ENCODE data around the gene SGMS1.
"Not testable (repeated sequence)": the region's sequence is repeated elsewhere in the genome, so short reads cannot be mapped to it uniquely, and the experiment has no call there.

The SGMS1 gene

DNA sequence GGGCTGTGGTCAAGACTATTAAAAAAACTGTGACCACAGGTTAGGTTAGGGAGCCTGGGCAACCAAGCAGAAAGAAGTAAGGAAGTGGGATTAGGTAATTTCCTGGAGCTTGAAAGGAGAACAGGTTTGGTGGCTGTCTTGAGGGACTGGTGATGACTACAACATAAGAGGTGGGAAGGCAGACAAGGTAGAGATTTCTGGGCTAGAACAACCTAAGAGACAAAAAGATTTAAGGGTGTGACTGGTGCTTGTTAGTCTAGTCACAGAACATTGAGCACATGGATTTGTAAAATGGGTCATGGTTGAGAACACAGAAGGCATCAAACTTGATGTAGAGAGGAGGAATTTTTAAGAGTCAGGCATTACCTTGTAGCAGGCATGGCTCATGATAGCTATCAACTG is 248.7 kb downstream of the SGMS1 start:
- TF ChIP-seq, protein P1, sequence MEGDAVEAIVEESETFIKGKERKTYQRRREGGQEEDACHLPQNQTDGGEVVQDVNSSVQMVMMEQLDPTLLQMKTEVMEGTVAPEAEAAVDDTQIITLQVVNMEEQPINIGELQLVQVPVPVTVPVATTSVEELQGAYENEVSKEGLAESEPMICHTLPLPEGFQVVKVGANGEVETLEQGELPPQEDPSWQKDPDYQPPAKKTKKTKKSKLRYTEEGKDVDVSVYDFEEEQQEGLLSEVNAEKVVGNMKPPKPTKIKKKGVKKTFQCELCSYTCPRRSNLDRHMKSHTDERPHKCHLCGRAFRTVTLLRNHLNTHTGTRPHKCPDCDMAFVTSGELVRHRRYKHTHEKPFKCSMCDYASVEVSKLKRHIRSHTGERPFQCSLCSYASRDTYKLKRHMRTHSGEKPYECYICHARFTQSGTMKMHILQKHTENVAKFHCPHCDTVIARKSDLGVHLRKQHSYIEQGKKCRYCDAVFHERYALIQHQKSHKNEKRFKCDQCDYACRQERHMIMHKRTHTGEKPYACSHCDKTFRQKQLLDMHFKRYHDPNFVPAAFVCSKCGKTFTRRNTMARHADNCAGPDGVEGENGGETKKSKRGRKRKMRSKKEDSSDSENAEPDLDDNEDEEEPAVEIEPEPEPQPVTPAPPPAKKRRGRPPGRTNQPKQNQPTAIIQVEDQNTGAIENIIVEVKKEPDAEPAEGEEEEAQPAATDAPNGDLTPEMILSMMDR (IDR thresholded peaks at IDR 0.05; ENCODE audit: low read length, missing control alignments) = no peak
- no peak for DNase-seq (ENCODE audit: low read depth)
- H3K4me3 ChIP-seq (replicated peaks; ENCODE audit: low read depth, low read length) = no peak overlapping the region

DNA sequence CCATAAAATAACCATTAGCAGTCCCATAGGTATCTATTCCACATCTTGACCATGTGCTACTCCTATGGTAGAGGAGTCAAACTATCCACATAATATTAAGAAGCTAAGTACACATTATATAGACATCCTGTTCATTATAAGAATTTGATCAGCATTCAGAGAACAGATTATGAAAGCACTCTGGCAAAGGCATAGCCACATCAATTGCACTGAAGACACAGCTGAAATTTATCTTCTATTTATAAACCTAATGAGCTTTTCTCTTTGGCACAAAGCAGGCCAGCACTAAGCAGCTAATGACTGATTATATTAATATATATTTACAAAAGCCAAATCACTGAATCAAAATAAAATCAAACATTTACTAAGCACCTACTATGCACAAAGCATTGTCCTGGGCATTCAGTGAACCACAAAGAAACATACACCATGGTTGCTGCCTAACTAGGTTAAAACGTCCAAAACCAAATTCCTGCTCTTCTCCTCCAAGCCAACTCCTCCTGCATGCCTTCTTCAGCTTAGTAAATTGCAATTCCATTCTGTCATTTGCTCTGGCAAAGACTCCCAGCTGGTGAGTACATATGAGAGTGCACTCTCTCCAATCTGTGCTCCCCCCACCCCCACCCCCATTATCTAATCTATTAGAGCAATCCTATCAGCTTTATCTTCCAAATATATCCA is 249.8 kb downstream of the SGMS1 start:
- H3K4me3 ChIP-seq (replicated peaks; ENCODE audit: low read depth, low read length) = no peak overlapping the region
- DNase-seq (ENCODE audit: low read depth) = peak; percentile 31
- TF ChIP-seq, protein P1 (IDR thresholded peaks at IDR 0.05; ENCODE audit: low read length, missing control alignments) = no peak

DNA sequence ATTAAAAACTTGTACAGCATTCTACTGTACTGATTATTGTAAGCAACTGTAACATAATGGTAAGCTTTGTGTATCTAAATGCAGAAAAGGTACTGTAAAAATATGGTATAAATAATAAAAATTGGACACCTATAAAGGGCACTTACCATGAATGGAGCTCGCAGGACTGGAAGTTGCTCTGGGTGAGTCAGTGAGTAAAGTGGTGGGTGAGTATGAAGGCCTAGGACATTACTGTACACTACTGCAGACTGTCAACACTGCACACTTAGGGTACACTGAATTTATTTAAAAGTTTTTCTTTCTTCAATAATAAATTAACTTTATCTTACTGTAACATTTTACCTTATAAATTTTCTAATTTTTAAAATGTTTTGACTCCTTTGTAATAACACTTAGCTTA is 253.8 kb downstream of the SGMS1 start:
- H3K4me3 ChIP-seq (replicated peaks; ENCODE audit: low read depth, low read length) = no peak overlapping the region
- TF ChIP-seq, protein P1 (IDR thresholded peaks at IDR 0.05; ENCODE audit: low read length, missing control alignments) = no peak
- no peak for DNase-seq (ENCODE audit: low read depth)

DNA sequence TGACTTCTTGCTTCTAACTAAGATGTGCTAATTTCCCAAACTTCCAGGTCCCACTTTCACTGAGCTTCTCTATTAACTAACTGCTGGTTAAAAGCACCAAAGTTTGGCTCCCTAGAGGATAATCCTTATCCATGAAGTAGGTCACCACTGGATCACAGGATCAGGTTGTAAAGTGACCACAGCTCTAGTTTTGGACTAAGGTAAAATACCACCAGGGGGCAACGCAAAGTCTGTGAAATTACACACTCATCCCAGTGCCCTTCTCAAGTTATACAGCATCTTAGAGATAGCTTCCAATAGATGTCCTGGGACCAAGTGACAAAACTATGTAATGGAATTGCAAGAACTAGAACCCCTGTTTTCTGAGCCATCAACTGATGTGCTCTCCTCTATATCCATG is 256.0 kb downstream of the SGMS1 start:
- no peak overlapping the region for H3K4me3 ChIP-seq (replicated peaks; ENCODE audit: low read depth, low read length)
- DNase-seq (ENCODE audit: low read depth) = peak; percentile 72
- TF ChIP-seq, protein P1 (IDR thresholded peaks at IDR 0.05; ENCODE audit: low read length, missing control alignments) = peak; percentile 61

DNA sequence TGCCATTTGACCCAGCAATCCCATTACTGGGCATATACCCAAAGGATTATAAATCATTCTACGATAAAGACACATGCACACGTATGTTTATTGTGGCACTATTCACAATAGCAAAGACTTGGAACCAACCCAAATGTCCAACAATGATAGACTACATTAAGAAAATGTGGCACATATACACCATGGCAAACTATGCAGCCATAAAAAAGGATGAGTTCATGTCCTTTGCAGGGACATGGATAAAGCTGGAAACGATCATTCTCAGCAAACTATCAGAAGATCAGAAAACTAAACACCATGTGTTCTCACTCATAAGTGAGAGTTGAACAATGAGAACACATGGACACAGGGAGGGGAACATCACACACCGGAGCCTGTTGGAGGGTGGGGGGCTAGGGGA is 257.3 kb downstream of the SGMS1 start:
- not testable (repeated sequence) for H3K4me3 ChIP-seq (replicated peaks; ENCODE audit: low read depth, low read length); DNase-seq (ENCODE audit: low read depth)

DNA sequence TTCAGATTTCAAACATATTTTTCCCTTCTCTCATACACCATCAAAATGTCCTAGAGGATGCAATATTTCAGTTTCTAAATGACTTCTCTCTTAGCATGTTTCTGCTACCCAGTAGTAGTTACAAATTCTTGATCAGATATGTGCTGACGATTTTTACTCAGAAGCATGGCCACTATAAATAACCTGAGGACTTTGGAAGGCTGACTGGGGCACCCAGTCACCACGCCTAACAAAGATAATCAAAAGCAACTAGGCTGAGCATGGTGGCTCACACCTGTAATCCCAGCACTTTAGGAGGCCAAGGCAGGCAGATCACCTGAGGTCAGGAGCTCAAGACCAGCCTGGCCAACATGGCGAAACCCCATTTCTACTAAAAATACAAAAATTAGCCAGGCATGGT is 259.0 kb downstream of the SGMS1 start:
- not testable (repeated sequence) for DNase-seq (ENCODE audit: low read depth); H3K4me3 ChIP-seq (replicated peaks; ENCODE audit: low read depth, low read length)

DNA sequence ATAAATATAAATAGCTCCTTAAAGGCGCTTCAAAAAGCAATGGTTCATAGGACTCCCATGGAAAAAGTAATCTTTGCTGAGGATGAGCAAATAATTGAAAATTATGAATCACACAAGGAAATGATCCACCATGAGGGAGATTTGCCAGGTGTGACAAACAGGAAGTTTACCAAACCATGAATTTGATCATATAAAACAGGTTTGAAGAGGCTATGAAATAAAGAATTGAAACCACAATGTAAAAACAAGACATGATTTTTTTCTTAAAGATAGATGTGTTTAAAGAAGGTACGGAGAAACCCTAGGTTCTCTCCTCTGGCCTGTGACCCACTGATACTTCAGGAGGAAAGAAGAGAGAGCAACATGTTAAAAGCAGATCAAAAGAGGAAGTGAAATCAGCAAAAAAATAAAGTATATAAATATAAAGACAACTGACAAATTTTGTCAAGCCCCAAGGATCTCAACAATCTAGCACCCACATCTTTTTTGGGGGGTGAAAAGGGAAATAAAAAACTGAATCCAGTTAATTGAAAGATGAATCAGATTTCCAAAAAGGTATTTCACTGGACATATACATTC is 261.1 kb downstream of the SGMS1 start:
- H3K4me3 ChIP-seq (replicated peaks; ENCODE audit: low read depth, low read length) = no peak overlapping the region
- TF ChIP-seq, protein P1 (IDR thresholded peaks at IDR 0.05; ENCODE audit: low read length, missing control alignments) = no peak
- DNase-seq (ENCODE audit: low read depth) = no peak

DNA sequence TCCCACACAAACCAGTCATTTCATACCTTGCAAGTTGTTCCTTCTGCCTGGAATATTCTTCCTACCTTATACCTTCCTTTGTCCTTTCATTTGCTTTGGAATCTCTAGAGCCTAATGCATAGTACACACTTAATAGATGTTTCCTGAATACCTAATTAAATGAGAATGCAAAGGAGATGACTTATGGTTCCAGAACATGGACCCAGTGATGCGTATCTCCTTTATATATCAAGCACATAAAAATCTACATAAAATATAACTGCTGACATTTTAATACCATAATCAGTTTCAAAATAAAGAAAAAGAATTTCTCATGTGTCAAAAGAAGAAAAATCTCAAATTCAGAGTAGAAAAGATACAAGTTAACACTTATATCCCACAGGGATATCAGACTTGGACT is 261.8 kb downstream of the SGMS1 start:
- no peak for DNase-seq (ENCODE audit: low read depth)
- H3K4me3 ChIP-seq (replicated peaks; ENCODE audit: low read depth, low read length) = no peak overlapping the region

More for the DNA sequence above, 261.8 kb downstream of the SGMS1 start:
- TF ChIP-seq, protein P1 (IDR thresholded peaks at IDR 0.05; ENCODE audit: low read length, missing control alignments) = no peak

All from fibroblast of pulmonary artery (primary cell).